Activated CD4-positive, alpha-beta T cell treated with anti-CD3 and anti-CD28 coated beads, Interleukin-2, amount 10 ng/mL, durations not matched to agents 7 days and 5 days (primary cell): ENCODE results near the gene ZNF483. TPM values are rescaled to one million over a fixed set of nuclear protein-coding genes. Genes with fewer than 3 reads are reported as not detected.
"Not testable (repeated sequence)": the region's sequence is repeated elsewhere in the genome, so short reads cannot be mapped to it uniquely, and the experiment has no call there.

Experiments
- CTCF ChIA-PET: fragments of 350-600 bp; sonication (Branson Sonifier 250); formaldehyde crosslinking; loops from one replicate; lab custom pipeline; 2021; ENCODE audit warnings: antibody characterized with exemption; lab: Charles Lee
- POLR2A ChIA-PET: fragments of 350-600 bp; sonication (Branson Sonifier 250); formaldehyde crosslinking; loops from one replicate; lab custom pipeline; 2021; ENCODE audit warnings: antibody characterized with exemption; lab: Charles Lee
- DNase-seq: peaks from one replicate; pipeline ENCODE4 v3.0.0-alpha.2; 2020
- H3K27ac Mint-ChIP-seq: one replicate; pipeline ENCODE4 v1.8.0; 2021; ENCODE audit warnings: mild to moderate bottlenecking, moderate library complexity, mixed read lengths
- H3K27me3 Mint-ChIP-seq: one replicate; pipeline ENCODE4 v1.8.0; 2021; ENCODE audit warnings: mixed read lengths
- H3K36me3 Mint-ChIP-seq: one replicate; pipeline ENCODE4 v1.8.0; 2021; ENCODE audit warnings: low read depth, mixed read lengths
- H3K4me1 Mint-ChIP-seq: one replicate; pipeline ENCODE4 v1.8.0; 2021; ENCODE audit warnings: mixed read lengths
- H3K4me3 Mint-ChIP-seq: one replicate; pipeline ENCODE4 v1.8.0; 2021; ENCODE audit warnings: mild to moderate bottlenecking, moderate library complexity, mixed read lengths
- H3K9me3 Mint-ChIP-seq: one replicate; pipeline ENCODE4 v1.8.0; 2021; ENCODE audit warnings: mixed read lengths
- total RNA-seq, 2 experiments: library from RNA; stranded (reverse); gene quantifications; one replicate each; pipeline ENCODE4 v1.2.3, GENCODE V29; 2021

ZNF483 gene
- total RNA-seq: 1 to 10 TPM; 2.4 to 2.7 TPM

DNA sequence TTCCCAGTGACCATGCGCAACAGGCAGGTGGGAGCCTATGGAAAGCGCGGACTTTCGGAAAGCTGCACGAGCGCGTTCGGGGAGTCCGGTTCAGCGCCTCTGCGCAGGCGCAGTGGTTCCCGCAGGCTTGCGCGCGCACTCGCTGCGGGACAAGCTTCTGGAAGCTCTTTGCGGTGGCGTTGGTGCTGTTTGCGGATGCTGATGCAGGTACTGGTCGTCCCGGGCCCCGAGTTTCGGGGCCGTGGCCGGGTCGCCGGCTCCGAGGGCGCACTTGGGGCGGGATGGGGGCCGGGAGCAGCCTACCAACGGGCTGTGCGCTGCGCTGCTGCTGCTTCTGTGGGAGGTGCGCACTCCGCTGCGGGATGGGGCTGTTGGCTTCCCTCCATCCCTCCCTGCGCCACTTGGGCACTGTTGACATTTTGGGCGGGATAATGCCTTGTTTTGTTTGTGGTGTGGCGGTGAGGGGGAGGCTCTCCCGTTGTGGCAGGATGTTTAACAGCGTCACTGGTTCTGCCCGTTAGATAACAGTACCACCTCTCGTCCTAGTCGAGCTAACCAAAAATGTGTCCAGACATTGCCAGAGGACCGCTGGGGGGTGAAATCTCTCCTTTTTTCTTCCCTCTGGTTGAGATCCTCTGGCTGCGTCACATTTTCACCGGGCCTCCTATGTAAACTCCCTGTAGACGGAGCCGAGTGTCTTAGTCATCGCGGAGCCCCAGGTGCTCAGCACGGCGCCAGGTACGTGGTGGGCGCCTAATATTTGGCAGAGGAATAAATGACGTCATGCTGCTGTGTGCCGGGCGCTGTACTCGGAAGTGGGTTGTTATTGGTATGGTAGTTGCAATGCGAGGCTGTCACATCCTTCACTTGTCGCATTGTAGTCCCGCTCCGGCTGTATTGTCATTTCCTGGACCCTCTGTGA, at the start of gene ZNF483:
ZNF483 (plus strand) TSS at position 124 of the 922 bp plus-strand sequence. CDS start 2,217 bp downstream, outside the sequence.
- Mint-ChIP-seq H3K4me1 (peaks cover 26% of the 10 kb centered on the region), H3K36me3 (peaks cover 7% of the 10 kb centered on the region), H3K4me3 (peak within 1 kb of the TSS; percentile 88), H3K27me3 (no peaks in the 10 kb centered on the region), H3K9me3 (peaks cover 7% of the 10 kb centered on the region), H3K27ac (peak within 1 kb of the TSS; percentile 94)
- DNase-seq: peak; percentile 63
- CTCF ChIA-PET: interaction anchor here (0.6 to 1.6 kb wide), 3 partner anchors 12 to 1683 kb away, joined by 3 to 4 read pairs (median 3); no protein-coding TSS in a partner anchor
- POLR2A ChIA-PET: no interaction called here

DNA sequence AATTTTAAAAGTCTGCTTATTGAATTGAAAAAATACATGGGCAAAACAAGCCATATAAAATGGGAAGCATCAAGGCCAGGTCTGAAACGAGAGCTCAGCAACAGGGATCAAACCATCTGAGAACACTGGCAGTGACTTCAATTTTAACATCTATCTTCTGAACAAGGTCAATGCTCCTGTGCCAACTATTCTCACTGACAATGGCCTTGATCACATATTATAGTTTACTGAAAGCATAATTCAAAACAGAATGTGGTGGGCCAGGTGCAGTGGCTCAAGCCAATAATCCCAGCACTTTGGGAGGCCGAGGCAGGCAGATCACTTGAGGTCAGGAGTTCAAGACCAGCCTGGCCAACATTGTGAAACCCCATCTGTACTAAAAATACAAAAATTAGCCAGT, 49.8 kb upstream of the ZNF483 start:
- Mint-ChIP-seq H3K9me3 (no peaks in the 10 kb centered on the region), H3K4me3 (no peak overlapping the region), H3K4me1 (peaks cover 21% of the 10 kb centered on the region), H3K27me3 (no peaks in the 10 kb centered on the region), H3K36me3 (peaks cover 11% of the 10 kb centered on the region), H3K27ac (no peak overlapping the region)
- no peak for DNase-seq
- POLR2A ChIA-PET: no interaction called here
- CTCF ChIA-PET: no interaction called here

DNA sequence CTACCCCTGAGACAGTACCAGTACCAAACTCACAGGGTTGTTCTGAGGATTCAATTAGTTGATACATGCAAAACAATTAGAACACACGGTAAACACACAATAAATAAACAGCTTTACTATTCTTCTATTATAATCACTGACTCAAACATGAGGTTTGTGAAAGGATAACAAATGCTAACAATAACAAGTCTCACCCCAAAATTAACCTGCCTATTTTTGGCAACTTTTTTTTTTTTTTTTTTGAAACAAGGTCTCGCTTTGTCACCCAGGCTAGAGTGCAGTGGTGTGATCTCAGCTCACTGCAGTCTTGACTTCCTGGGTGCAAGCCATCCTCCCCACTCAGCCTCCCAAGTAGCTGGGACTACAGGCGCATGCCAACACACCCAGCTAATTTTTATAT, 47.3 kb upstream of the ZNF483 start:
- ChIA-PET POLR2A (no interaction called here), CTCF (interaction anchor here (0.6 to 1.2 kb wide), 3 partner anchors 14 to 577 kb away, joined by 3 read pairs; no protein-coding TSS in a partner anchor)
- Mint-ChIP-seq H3K36me3 (peaks cover 9% of the 10 kb centered on the region), H3K9me3 (no peaks in the 10 kb centered on the region), H3K4me3 (no peak overlapping the region), H3K4me1 (peaks cover 33% of the 10 kb centered on the region), H3K27ac (no peak overlapping the region), H3K27me3 (no peaks in the 10 kb centered on the region)
- DNase-seq: no peak

DNA sequence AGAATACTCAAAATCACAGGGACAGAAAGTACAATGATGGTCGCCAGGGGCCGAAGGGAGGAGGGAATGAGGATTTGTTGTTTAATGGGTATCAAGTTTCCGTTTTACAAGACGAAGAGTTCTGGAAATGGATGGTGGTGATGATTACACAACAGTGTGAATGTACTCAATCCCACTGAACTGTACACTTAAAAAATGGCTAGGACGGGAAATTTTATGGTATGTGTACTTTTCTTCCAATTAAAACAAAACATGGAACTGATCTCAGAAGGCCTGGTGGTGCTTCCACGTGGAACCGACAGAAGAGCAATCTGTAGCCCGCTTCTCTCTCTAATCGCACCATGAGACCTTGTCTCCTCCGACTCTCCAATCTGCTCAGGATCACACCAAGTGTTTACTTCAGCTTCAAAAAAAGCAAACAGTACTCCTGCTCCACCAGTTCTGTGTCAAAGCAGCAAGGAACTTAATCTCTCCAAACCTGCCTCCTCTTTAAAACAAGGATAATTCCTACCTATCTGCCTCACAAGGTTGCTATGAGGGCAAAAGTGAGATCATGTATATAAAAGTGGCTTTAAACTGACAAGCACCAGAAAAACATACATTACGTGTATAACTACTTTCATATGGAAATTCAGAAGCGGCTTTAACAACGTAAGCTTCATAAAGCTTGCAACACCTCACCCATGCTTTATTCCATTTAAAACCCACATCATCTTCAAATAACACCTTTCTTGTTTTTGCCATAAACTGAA, 42.9 kb upstream of the ZNF483 start:
- ChIA-PET CTCF (interaction anchor here (0.7 kb wide), 1 partner anchor 1182 kb away, joined by 5 read pairs; no protein-coding TSS in a partner anchor), POLR2A (no interaction called here)
- Mint-ChIP-seq H3K27ac (peak overlapping the region; percentile 90), H3K4me3 (peak overlapping the region; percentile 82), H3K36me3 (peaks cover 8% of the 10 kb centered on the region), H3K27me3 (no peaks in the 10 kb centered on the region), H3K9me3 (no peaks in the 10 kb centered on the region), H3K4me1 (peaks cover 40% of the 10 kb centered on the region)
- no peak for DNase-seq

DNA sequence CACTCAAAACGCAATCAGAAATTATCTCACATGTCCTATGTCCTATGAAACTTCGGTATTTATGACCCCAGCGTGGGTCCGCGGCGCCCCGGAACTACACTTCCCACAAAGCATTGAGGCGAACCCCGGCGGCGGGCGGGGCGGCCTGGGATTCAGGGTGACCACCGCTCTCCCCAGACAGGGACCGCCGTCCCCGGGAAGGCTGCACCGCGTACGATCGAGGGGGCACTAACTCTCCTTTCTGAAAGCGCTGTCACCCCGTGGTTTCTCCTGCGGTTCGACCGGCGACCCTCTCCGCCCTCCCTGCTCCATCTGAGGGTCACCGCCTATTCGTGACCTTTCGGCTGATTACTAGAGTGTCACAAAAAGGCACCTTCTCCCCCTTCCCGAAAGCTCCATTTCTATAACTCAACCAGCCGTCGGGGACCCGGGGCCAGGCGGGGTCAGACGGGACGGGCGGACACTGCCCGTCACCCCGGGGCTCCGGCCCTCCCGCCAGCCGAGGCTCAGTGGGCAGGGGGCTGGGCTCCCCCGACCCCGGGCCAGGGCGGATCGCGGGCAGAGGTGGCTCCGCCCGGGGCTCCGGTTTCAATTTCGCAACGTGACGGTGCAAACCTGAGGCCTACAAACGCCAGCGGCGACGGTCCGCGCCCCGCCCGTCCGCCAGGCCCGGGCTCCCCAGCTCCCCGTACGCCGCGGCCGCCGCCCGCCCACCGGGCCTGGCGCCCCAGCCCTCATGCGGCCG, 42.1 kb upstream of the ZNF483 start:
- peaks cover 34% of the 10 kb centered on the region for H3K4me1 Mint-ChIP-seq
- ChIA-PET POLR2A (interaction anchor here (0.6 kb wide), 1 partner anchor 1581 kb away, joined by 3 read pairs; no protein-coding TSS in a partner anchor), CTCF (interaction anchor here (1.1 to 1.4 kb wide), 2 partner anchors 47 to 74 kb away, joined by 3 read pairs; no protein-coding TSS in a partner anchor)
- H3K9me3 Mint-ChIP-seq: no peaks in the 10 kb centered on the region
- peak overlapping the region; percentile 82 for H3K4me3 Mint-ChIP-seq
- H3K27ac Mint-ChIP-seq: peak overlapping the region; percentile 90
- peak; percentile 59 for DNase-seq
- H3K36me3 Mint-ChIP-seq: peaks cover 8% of the 10 kb centered on the region
- peaks cover 4% of the 10 kb centered on the region for H3K27me3 Mint-ChIP-seq

DNA sequence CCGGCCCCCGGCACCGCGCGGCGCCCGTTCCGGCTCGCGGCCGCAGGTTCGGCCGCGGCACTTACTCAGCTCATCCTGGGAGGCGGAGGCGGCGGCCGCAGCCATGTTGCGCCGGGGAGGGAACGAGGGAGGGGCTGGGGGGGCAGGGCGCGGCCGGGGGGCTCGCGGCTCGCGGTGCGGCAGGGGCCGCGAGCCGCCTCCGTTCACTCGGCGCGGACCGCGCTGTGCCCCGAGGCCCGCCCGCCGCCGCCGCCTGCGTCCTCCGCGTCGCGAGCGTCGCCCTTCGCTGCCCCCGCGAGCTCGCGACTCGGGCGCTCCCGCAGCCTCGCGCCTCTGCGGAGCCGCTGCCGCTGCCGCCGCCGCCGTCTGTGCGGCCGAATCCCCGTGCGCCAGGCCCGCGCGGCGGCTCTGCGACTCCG, 41.5 kb upstream of the ZNF483 start:
- H3K36me3 Mint-ChIP-seq: peaks cover 8% of the 10 kb centered on the region
- peak overlapping the region; percentile 82 for H3K4me3 Mint-ChIP-seq
- CTCF ChIA-PET: interaction anchor here (1.1 to 1.4 kb wide), 2 partner anchors 46 to 75 kb away, joined by 3 read pairs; no protein-coding TSS in a partner anchor
- DNase-seq: peak; percentile 61
- peak overlapping the region; percentile 31 for H3K27ac Mint-ChIP-seq
- POLR2A ChIA-PET: interaction anchor here (0.6 kb wide), 1 partner anchor 1582 kb away, joined by 3 read pairs; no protein-coding TSS in a partner anchor
- H3K9me3 Mint-ChIP-seq: no peaks in the 10 kb centered on the region
- peaks cover 34% of the 10 kb centered on the region for H3K4me1 Mint-ChIP-seq
- peaks cover 6% of the 10 kb centered on the region for H3K27me3 Mint-ChIP-seq

DNA sequence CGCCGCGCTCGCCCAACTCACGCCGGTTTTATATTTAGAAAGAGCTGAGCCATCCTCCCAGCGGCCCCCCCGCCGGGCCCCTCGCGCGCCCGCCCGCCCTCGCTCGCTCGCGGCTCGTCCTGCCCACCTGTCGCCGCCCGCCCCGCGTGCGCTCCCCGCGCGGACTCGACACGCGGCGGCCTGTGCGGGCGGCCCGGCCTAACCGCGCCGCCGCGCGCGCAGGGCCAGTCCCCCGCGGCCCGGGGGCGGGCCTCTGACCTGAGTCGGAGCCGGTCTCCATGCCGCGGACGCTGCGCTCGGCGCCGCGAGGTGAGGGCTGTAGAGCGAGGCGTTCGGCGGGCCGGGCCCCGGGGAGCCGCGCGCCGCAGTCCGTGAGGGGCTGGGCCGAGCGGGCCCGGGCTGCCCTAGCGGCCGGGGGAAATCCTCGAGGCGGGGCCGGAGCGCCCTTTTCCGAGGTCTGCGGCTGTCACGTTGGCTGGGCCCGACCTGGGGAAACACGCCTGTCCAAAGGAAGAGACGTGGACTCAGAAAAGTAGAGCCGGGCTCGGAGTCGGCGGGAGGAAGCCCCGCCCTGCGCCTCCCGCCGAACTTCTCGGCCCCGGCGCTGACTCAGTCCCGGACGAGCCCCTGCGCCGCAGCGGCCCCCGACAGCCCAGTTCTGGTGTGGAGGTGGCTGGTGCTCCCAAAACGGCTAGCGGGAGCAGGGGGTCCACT, 41.0 kb upstream of the ZNF483 start, which contains the start of gene ECPAS:
ECPAS (minus strand) TSS at position 526 of the 714 bp plus-strand sequence. CDS start 11,465 bp downstream, outside the sequence.
- DNase-seq: peak; percentile 57
- Mint-ChIP-seq H3K36me3 (peaks cover 4% of the 10 kb centered on the region), H3K27me3 (peaks cover 6% of the 10 kb centered on the region), H3K4me3 (peak within 1 kb of the TSS; percentile 82), H3K27ac (peak within 1 kb of the TSS; percentile 91), H3K4me1 (peaks cover 30% of the 10 kb centered on the region), H3K9me3 (no peaks in the 10 kb centered on the region)
- ChIA-PET CTCF (interaction anchor here (1.1 to 1.4 kb wide), 2 partner anchors 46 to 75 kb away, joined by 3 read pairs; no protein-coding TSS in a partner anchor), POLR2A (no interaction called here)

DNA sequence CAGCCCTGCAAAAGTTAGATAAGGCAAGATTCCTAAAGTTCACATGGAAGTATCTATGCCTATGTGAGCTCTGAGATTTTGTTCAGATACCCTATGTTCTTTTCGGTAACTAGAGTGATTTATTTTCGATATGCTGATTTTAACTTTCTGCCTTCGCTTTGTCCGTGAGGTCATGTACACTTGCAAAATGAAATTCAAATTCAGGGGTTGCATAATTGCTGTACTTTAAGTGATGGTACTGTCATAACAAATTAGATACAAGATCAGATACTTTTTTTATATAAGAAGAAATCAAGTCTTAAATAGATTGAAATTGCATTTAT, 40.4 kb upstream of the ZNF483 start:
- H3K27me3 Mint-ChIP-seq: peaks cover 8% of the 10 kb centered on the region
- H3K36me3 Mint-ChIP-seq: peaks cover 4% of the 10 kb centered on the region
- peak overlapping the region; percentile 91 for H3K27ac Mint-ChIP-seq
- H3K4me3 Mint-ChIP-seq: peak overlapping the region; percentile 80
- peaks cover 30% of the 10 kb centered on the region for H3K4me1 Mint-ChIP-seq
- no peaks in the 10 kb centered on the region for H3K9me3 Mint-ChIP-seq
- CTCF ChIA-PET: no interaction called here
- DNase-seq: no peak
- POLR2A ChIA-PET: no interaction called here

DNA sequence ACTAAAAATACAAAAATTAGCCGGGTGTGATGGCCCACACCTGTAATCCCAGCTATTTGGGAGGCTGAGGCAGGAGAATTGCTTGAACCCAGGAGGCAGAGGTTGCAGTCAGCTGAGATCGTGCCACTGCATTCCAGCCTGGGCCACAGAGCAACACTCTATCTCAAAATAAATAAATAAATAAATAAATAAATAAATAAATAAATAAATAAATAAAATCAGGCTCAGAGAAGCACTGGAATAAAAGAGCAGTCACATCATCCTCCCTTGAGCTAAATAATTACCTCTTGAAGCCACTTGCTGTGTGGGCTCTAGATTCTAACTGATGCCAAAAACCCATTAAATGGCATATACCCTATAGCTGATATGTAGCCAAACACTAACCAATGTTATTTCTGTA, 27.8 kb upstream of the ZNF483 start:
- H3K4me3 Mint-ChIP-seq, H3K27me3 Mint-ChIP-seq, H3K36me3 Mint-ChIP-seq, H3K9me3 Mint-ChIP-seq, DNase-seq, H3K4me1 Mint-ChIP-seq, H3K27ac Mint-ChIP-seq: not testable (repeated sequence)
- POLR2A ChIA-PET: interaction anchor here (0.6 kb wide), 1 partner anchor 132 kb away, joined by 3 read pairs; no protein-coding TSS in a partner anchor
- CTCF ChIA-PET: interaction anchor here (0.5 kb wide), 1 partner anchor 934 kb away, joined by 5 read pairs; no protein-coding TSS in a partner anchor

DNA sequence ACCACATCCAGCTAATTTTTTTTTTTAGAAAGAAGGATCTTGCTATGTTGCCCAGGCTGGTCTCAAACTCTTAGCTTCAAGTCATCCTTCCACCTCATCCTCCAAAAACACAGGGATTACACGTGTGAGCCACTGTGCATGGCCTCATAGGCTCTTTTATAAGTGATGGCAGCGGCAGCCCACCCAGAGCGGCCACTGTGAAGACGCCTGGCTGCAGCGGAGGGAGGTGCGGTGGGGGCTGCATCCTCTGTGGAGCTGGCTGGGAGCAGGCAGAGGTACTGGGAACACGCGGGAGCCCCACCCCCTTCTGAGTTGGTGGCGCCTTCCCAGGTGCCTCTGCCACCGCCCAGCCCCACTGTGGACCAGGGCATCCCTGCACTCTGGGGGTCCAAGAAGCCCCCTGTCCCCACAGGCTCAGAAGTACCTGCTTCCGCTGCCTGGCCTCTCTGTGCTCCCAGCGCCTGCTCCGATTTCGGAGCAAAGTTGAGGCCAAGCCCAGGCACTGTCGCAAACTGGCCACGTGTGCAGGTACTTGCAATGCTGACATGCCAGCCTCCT, 23.9 kb upstream of the ZNF483 start:
- no peak overlapping the region for H3K4me3 Mint-ChIP-seq
- CTCF ChIA-PET: no interaction called here
- H3K27ac Mint-ChIP-seq: no peak overlapping the region
- POLR2A ChIA-PET: no interaction called here
- no peaks in the 10 kb centered on the region for H3K4me1 Mint-ChIP-seq
- no peaks in the 10 kb centered on the region for H3K36me3 Mint-ChIP-seq
- no peak for DNase-seq
- H3K27me3 Mint-ChIP-seq: peaks cover 4% of the 10 kb centered on the region
- H3K9me3 Mint-ChIP-seq: no peaks in the 10 kb centered on the region

DNA sequence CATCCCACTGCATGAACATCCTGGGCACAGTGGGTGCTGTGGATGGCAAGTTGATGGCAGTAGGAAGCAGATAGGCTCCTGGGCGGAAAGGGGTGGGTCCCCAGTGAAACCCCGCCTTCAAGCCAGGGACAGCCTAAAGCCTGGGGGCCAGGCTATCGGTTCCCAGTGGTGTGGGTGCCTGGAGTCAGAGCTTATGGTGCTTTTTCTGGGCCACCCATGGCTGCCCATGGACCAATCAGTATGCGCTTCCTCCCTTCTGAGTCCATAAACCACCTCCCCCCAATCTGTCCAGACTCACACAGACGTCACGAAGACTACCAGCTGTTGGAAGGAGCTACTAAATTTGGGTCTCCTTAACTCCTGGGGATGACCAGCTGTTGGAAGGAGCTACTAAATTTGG, 23.3 kb upstream of the ZNF483 start:
- ChIA-PET CTCF (no interaction called here), POLR2A (no interaction called here)
- Mint-ChIP-seq H3K4me1 (no peaks in the 10 kb centered on the region), H3K36me3 (no peaks in the 10 kb centered on the region), H3K9me3 (no peaks in the 10 kb centered on the region), H3K4me3 (no peak overlapping the region), H3K27me3 (peaks cover 4% of the 10 kb centered on the region), H3K27ac (no peak overlapping the region)
- DNase-seq: no peak
